ENCODE data around the gene PITRM1. TPM values are rescaled to one million over a fixed set of nuclear protein-coding genes. Genes with fewer than 3 reads are reported as not detected.

Gene PITRM1
- total RNA-seq, 2 donors from 2014 or later: 45.3 to 50.2 TPM

DNA sequence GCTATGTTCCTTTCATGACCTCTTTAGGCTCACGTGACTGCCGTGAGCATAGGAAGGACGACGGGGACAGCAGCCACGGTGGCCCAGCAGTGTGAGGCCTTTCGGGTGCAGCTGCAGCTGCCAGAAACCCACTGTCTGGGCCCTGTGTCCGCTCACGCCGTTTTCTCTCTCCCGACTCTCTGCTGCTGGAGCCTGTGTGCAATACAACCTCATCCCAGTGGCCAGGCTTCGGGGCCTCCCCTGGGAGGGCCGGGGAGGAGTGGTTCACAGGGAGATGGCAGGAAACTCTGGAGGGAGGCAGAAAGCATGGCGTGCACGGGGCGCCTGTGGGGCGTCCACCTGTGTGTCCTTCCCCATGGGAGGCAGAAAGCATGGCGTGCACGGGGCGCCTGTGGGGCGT, 66.7 kb downstream of the PITRM1 start:
- Mint-ChIP-seq H3K27me3 (ENCODE audit: insufficient read depth) (no peaks in the 10 kb centered on the region), H3K9me3 (no peaks in the 10 kb centered on the region), H3K27ac (no peak overlapping the region), H3K36me3 (ENCODE audit: low read depth) (peaks cover 72% of the 10 kb centered on the region), H3K4me1 (peaks cover 3% of the 10 kb centered on the region), H3K4me3 (no peak overlapping the region)
- no peak overlapping the region for H3K9ac ChIP-seq (ENCODE audit: extremely low read depth, low read length, poor library complexity, severe bottlenecking)
- 80 to 86% methylated on average over 5 to 15 of the region's 20 CpGs for WGBS, 2 experiments (ENCODE audit: insufficient coverage in 1 of 2, insufficient read length in 1 of 2)
- no peak overlapping the region for H3K4me3 ChIP-seq (ENCODE audit: low read length)
- DNase-seq: no peak
- no peaks in the 10 kb centered on the region for H3K27me3 ChIP-seq (ENCODE audit: control insufficient read depth, insufficient read depth, low read length, poor library complexity, severe bottlenecking)
- H3K27ac ChIP-seq (ENCODE audit: low read depth, low read length): no peak overlapping the region
- no peaks in the 10 kb centered on the region for H3K9me3 ChIP-seq (ENCODE audit: control insufficient read depth, low read length)
- peaks cover 11% of the 10 kb centered on the region for H3K36me3 ChIP-seq (ENCODE audit: control insufficient read depth, insufficient read depth, low read length)
- no peaks in the 10 kb centered on the region for H3K4me1 ChIP-seq (ENCODE audit: control insufficient read depth, insufficient read depth, low read length)
- no peak for TF ChIP-seq CTCF (conservative IDR thresholded peaks at IDR 0.05)

GRCh38 chr10:3105166-3105565, 67.4 kb downstream of the PITRM1 start:
- no peaks in the 10 kb centered on the region for H3K27me3 ChIP-seq (ENCODE audit: control insufficient read depth, insufficient read depth, low read length, poor library complexity, severe bottlenecking)
- 88 to 91% methylated on average over 13 to 20 of the region's 20 CpGs for WGBS, 2 experiments (ENCODE audit: insufficient coverage in 1 of 2, insufficient read length in 1 of 2)
- no peak overlapping the region for H3K4me3 ChIP-seq (ENCODE audit: low read length)
- no peak overlapping the region for H3K27ac ChIP-seq (ENCODE audit: low read depth, low read length)
- peaks cover 3% of the 10 kb centered on the region for H3K4me1 Mint-ChIP-seq
- no peak overlapping the region for H3K4me3 Mint-ChIP-seq
- H3K4me1 ChIP-seq (ENCODE audit: control insufficient read depth, insufficient read depth, low read length): no peaks in the 10 kb centered on the region
- H3K36me3 Mint-ChIP-seq (ENCODE audit: low read depth): peaks cover 72% of the 10 kb centered on the region
- peaks cover 12% of the 10 kb centered on the region for H3K36me3 ChIP-seq (ENCODE audit: control insufficient read depth, insufficient read depth, low read length)
- H3K27ac Mint-ChIP-seq: no peak overlapping the region
- no peaks in the 10 kb centered on the region for H3K9me3 ChIP-seq (ENCODE audit: control insufficient read depth, low read length)
- DNase-seq: no peak
- H3K9me3 Mint-ChIP-seq: no peaks in the 10 kb centered on the region
- no peak for TF ChIP-seq CTCF (conservative IDR thresholded peaks at IDR 0.05)
- H3K27me3 Mint-ChIP-seq (ENCODE audit: insufficient read depth): no peaks in the 10 kb centered on the region
- no peak overlapping the region for H3K9ac ChIP-seq (ENCODE audit: extremely low read depth, low read length, poor library complexity, severe bottlenecking)

GRCh38 chr10:3104251-3104918, 68.2 kb downstream of the PITRM1 start:
- no peaks in the 10 kb centered on the region for H3K9me3 ChIP-seq (ENCODE audit: control insufficient read depth, low read length)
- peaks cover 3% of the 10 kb centered on the region for H3K4me1 Mint-ChIP-seq
- H3K27me3 ChIP-seq (ENCODE audit: control insufficient read depth, insufficient read depth, low read length, poor library complexity, severe bottlenecking): no peaks in the 10 kb centered on the region
- no peak overlapping the region for H3K4me3 ChIP-seq (ENCODE audit: low read length)
- no peak overlapping the region for H3K27ac ChIP-seq (ENCODE audit: low read depth, low read length)
- no peak overlapping the region for H3K9ac ChIP-seq (ENCODE audit: extremely low read depth, low read length, poor library complexity, severe bottlenecking)
- peaks cover 17% of the 10 kb centered on the region for H3K36me3 ChIP-seq (ENCODE audit: control insufficient read depth, insufficient read depth, low read length)
- no peak overlapping the region for H3K4me3 Mint-ChIP-seq
- DNase-seq: no peak
- no peaks in the 10 kb centered on the region for H3K27me3 Mint-ChIP-seq (ENCODE audit: insufficient read depth)
- H3K36me3 Mint-ChIP-seq (ENCODE audit: low read depth): peaks cover 69% of the 10 kb centered on the region
- no peaks in the 10 kb centered on the region for H3K4me1 ChIP-seq (ENCODE audit: control insufficient read depth, insufficient read depth, low read length)
- peak overlapping the region; percentile 77 for H3K27ac Mint-ChIP-seq
- 88 to 91% methylated on average over 27 to 28 of the region's 28 CpGs for WGBS, 2 experiments (ENCODE audit: insufficient coverage in 1 of 2, insufficient read length in 1 of 2)
- no peaks in the 10 kb centered on the region for H3K9me3 Mint-ChIP-seq
- no peak for TF ChIP-seq CTCF (conservative IDR thresholded peaks at IDR 0.05)
